HG02623 (cell line): ENCODE data around the gene ZFPM1.

Experiments used
- ATAC-seq: cut with Tn5 transposase; IDR thresholded peaks from one replicate; pipeline ENCODE4 v1.9.1; 2021; ENCODE audit warnings: moderate library complexity; ENCODE audit not compliant: unreplicated experiment

ZFPM1 gene

DNA sequence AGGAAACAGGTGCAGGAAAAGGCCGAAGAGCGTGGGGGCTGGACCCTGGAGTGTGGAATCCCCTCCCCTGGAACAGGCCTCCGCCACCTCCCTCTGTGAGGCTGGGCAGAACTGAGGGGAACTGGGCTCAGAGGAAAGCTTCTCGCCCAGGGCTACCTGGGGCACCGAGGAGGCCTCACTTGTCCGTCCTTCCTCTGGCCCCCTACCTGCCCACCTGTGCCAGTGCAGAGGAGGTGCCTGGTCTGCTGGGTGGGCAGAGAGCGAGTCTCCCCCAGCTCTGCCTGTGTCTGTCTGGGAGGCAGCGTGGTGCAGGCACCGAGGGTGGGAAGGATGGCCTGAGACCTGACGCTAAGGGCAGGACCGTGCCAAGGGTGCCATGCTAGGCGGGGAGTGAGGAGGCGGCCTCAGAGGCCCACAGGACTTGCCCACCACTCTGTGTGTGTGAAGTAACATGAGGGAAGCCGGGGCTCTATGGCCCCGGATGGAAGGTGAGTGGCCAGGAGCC lies 42.2 kb downstream of the ZFPM1 start:
- ATAC-seq = no peak

DNA sequence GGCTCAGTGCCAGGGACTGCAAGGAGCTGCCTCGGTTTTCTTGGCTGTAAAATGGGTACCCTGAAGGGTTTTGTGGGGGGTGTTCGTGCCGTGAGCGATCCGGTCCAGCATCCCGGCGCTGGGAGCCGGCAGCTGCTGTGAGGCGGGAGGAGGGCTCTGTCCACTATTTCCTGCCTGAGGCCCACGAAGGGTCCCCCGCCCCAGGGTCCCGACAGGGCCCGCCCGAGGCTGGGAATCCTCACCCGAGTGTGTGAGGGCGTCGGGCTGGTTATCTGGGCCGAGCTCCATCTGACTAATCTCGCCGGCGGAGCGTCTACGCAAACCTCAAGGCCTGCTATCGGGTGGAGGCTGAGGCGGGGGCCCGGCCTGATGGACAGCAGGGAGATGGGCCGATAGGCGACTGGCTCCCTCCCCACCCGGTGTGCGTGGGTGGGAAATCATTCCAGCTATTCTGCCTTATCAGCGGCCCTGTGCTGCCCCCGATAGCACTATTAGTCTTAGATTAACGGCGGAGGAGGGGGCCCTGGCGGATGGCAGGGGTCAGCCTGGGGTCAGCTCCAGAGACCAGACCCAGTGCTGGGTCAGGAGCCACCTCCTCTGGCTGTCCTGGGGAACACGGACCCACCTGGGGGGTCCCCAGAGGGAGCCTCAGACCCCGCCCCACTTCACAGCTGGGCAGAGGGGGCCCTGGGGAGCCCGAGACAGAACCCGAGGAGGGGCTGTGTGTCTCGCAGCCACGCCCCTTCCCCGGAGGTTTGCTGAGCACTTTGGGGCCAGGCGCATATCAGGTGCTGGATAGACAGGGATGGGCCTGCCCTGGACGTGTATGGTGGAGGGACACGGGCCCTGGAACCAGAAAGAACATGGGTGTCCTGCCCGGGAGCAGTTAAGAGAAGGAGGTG lies 44.7 kb downstream of the ZFPM1 start:
- no peak for ATAC-seq

DNA sequence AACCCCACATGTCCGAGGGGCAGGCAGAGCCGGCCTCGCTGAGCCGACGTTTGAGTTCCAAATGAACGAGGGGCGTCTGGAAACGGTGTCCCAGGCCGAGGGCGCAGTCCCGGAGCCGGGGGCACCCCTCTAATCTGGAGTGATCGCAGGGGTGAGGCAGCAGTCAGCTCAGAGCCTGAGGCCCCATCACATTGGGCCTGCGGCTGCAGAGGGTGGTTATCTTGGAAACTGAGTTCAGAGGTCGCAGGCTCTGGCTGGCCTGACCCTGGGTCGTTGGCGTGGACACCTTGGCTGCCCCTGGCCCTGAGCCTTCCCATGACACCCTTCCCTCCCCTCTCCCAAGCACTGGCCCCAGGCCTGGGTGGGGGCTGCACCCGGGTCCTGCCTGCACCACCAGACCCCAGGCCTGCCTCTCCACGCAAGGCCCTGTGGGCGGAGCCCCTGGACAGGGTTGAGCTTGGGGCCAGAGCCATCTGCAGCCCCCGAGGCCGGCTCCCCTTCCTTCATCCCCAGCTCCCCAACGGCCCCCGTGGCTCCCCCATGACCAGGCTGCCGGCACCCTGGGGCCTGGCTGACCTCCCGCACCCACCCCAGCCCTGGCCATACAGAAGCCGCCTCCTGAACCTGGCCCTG lies 45.6 kb downstream of the ZFPM1 start:
- no peak for ATAC-seq

DNA sequence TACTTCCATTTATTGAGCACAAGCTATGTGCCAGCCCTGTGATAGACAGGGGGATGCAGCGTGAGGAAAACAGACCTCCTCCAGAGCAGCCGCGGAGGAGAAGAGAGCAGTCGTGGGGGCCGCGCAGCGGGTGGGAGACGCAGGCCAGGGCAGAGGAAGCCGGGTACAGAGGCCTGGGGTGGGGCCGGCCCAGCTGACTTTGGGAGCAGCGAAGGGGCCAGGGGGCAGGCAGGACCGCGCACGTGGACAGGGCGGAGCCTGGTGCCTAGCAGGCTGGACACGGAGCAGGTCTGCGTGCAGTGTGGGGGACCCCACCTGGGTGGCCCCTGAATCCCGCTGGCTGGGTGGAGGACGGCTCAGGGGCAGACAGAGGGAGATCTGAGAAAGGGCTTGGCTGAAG lies 46.2 kb downstream of the ZFPM1 start:
- ATAC-seq = no peak

DNA sequence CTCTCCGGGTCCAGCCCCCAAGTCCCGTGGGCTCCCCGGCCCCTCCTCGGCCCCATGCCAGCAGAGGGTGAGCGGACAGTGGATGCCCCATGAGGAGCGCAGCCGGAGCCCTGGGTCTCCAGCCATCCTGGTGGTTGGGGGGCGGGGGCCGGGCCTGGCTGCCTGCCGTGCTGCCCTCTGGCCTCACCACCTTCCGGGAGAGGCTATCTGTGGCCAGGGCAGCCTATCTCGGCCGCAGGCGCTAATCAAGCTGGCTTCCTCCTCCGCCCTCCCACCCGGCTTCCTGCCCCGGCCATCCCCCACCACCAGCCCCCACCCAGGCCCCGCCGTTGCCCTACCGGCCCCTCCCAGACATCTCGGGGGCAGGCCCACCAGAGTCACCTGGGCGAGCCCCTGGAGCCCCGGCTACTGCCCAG lies 46.8 kb downstream of the ZFPM1 start:
- ATAC-seq = no peak

DNA sequence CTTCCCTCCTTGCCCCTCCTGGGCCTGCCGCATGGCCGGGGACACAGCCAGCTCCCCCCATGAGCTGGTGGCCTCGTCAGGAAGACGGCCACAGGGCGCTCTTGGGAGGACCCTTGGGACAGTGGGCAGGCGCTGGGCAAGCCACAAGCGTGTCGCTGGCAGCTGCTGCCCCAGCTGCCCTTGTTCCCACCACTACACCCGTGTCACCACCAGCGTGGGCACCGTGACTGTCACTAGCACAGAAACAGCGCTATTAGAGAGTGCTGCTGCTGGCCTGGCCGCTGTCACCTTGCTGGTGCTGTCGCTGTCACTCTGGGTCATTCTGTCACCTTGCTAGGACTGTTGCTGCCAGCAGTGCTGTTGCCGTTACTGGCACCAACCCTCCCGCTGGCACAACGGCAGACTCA lies 47.2 kb downstream of the ZFPM1 start:
- no peak for ATAC-seq

DNA sequence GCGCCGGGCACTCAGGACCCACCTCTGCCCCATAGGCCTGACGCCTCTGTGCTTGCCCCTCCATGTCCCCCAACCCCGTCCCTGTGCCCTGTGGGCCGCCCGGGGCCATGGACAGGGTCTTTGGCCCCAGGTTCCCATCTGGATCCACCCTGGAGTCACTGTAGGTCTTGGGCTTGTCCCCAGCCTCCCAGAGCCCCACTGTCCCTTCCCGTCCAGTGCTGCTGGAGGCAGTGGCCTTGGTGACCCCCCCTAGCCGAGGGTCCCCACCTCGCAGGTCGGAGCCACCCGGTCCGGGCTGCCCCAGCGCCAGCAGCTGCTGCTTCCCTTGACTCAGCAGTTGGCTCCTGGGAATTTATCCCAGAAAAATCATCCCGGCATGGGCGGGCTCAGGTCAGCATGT lies 49.3 kb downstream of the ZFPM1 start:
- ATAC-seq = no peak

DNA sequence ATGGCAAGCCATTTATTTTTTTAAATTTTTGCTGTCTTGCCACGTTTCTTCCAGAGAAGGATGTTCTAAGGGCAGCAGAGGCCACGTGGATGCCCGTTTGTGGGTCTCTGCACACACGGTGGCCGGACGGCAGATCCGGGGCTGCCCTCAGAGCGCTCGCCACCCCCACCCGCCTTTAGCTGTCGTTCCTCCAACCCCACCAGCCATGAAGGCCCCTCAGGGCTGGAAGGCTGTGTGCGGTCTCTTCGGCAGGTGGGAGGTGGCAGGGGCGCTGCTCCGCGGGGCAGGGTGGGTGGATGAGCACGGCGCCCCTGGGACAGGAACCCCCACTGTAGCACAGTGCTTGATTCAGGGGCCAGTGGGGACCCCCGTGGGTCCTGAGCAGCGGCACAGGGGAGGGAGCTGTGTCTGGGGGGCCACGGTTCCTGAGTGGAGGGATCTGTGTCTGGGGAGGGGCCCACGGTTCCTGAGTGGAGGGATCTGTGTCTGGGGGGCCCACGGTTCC lies 49.7 kb downstream of the ZFPM1 start:
- no peak for ATAC-seq

DNA sequence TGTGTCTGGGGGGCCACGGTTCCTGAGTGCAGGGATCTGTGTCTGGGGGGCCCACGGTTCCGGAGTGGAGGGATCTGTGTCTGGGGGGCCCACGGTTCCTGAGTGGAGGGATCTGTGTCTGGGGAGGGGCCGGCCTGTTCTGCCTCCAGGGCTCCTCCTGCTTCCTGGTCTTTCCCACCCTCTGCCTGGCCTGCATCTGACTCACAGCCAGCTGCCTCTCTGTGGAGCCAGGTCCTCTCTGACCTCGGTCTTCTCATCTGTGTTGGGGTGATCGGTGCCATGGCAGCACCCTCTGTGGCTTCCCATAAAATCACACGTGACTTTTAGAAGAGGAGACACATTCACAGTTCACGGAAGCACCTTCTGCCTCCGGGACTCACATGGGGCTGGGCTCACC lies 50.3 kb downstream of the ZFPM1 start:
- ATAC-seq = no peak

DNA sequence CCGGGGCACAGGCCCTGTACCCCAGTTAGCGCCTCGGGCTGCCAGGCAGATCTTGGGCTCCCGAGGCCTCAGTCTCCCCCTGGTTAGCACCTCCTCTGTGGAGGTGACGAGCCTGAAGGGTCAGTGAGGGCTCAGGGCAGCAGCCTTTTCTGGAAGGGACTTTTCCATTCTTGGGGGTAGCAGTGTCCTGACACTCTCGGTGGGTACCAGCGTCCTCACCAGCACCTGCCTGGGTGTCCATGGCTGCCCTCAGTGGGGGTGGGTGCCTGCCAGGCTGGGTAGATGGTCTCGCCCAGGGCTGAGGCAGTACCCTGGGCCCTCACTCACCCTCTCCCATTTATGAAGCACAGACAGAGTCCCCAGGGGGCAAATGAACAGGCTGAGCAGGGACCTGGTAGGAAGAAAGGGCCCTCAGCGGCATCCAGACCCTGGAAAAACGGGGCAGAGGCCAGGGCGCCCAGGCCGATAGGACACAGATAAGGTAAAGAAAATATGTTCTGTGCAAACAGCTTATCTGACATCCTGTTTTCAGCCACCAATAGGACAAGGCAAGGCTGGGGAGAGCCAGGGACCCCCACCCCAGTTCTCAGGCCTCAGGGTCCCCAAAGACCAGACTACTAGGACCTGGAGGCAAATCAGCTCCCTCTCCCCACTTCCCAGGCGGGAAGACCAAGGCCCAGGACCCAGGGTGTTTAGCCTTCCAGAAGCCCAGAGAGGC lies 50.9 kb downstream of the ZFPM1 start:
- no peak for ATAC-seq

DNA sequence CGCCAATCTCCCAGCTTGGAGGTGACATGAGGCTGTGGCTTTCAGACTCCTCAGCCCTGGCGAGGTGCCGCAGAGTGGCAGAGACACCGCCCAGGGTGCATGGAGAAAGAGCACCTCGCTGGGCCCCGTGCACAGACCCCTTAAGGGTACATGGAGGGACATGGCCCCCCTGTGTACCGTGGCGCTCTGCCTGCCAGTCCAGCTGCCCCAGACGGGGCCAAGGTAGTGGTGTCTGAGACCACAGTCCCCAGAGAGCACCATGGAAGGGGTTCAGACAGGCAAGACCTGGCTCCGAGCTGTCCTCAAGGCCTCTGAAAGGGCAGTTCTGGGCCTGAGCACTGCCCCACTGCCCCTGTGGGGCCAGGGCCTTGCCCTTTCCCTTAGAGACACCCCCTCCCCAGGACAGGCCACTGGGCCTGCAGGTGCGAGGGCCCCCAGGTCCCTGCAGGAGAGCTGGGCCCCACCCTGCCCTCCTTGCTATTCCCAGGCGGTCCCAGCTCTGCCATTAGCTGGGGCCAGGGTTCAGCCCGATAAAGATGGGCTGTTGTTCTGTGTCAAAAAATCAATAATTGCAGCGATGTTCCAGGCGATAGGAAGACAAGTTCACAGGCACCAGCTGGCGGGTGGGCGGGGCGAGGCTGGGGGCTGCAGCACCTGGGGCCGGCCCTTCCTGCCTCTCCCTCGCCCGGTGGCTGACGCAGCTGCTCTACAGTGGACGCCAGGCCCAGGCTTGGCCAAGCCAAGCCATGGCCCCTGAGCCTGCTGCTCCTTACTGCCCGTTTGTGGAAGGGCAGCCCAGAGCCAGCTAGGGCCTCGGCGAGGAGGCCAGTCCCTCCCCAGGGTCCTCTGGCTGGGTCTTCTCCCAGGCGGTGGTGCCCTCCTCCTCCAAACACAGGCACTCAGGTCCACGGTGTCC lies 51.7 kb downstream of the ZFPM1 start:
- ATAC-seq = no peak

DNA sequence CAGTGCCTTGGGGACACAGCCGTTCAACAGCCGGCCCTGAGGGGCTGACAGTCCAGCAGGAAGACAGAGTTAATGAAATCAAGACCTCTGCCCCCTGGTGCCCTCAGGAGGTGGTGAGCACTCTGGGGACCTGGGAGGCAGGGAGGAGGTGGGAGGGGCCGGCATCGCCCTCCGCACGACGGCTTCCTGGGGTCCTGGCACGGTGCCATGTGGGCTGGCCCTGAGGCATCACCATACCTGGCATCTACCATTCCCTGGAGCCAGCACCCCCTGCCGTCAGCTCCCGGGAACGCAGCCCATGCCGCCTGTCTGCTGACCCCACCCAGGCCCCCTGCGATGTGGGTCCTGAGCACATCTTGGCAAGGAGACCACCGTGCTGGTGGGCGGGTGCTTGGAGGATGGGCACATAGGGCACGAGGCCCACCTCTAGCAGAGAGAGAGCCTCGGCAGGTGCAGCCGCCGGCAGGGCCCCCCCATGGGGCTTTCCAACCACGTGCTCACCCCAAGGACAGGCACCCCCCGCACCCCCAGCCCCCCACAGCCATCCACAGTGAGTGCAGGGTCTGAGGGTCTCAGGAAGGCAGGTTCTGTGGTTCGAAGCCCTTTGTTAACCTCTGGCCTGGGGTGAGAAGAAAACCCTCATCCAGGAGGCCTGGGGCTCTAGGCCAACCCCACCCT lies 52.5 kb downstream of the ZFPM1 start:
- ATAC-seq = no peak

DNA sequence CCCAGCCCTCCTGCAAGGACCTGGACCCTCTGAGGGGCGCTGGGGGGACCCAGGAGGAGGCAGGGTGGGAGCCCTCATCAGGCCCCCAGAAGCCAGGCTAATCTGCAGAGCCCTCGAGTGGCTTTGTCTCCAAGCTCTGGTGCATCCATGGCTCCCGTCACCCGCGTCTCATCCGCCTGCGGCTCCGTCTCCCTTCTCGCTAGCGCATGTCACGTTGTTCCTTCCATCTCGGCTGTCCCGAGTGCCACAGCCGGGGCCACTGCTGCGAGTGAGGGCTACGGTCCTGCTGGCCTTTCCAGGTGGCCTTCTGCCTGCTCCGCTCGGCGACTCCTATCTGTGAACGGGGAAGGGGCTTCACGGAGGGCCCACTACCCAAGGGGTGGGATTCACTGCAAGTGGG lies 53.6 kb downstream of the ZFPM1 start:
- no peak for ATAC-seq

DNA sequence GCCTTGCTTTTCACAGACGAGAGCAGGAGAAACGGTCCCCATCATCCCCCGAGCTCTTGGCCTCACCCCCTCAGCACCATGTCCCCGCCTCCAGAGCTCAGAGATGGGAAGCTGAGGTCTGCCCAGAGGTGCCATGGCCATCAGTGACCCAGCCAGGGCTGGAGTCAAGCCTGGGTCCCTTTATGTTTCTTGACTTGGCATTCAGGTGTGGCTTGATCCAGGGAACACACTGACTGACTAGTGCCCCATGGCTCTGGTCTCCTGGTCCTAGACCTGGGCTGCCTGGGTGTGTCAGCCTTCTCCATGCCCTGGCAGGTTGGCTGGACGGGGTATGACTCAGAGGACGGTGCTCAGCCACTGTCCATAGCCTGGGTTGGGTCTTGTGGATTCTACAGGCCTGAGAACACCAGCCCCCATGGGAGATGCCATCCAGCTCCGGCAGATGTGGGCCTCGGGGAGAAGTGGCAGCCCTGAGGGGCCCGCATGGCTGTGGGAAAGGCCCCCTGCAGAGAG lies 54.2 kb downstream of the ZFPM1 start:
- no peak for ATAC-seq

DNA sequence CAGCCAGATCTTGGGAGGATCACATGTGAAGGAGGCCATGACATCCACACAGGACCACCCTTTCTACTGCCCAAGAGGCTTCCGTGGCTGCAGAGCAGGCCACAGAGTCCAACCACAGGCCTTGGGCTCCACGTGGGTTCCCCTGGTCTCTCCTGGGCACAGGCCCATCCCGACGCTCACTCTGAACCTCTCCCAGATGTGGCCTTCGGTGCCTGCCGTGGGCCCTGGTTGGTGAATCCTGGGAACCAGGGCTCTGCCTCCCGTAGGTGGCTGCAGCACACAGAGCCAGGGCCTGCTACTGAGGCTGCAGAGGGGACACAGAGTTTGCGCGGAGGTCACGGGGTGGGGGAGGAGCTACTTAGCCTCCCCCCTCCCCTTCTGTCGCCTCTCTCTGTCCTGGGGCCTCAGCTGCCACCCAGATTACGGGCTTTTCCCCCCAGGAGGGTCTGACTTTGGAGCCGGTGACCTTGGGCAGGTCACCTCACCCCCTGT lies 55.3 kb downstream of the ZFPM1 start:
- ATAC-seq = no peak

DNA sequence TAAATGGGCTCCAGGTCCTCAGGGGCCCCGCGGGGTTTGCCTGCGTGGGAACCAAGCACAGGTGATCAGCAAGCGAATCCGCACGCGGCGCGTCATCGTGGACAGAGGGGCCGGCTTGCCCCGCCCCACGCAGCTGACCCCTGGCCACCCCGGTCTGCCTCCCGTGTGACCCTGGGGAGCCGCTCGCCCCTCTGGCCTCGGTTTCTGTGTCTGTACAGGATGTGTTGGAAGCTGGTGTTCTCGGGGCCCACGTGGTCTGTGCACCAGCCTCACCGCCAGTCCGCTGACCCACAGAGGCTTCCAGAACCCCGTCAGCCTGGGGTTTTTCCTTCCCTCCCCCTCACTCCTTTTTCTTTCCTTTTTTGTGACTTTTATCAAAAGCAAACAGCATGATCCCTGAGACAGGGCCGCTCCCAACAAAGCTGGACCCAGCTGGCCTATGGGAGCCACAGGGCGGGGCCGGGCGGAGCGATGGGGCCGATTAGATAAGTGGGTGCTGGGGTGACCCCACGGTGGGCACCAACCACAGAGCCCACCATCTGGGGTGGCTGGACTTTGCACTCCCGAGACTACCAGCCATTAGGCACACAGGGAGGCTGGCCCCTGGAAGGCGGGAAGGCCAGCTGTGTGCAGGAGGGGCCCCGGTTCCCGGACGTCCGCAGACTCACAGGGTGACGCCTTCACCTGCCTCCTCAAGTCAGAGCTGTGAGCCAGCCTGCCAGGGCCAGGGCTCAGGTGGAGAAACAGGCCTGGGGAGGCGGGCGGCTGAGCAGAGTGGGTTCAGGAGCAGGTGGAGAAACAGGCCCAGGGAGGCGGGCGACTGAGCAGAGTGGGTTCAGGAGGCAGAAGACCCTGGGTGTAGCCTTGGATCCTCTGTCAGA lies 56.0 kb downstream of the ZFPM1 start:
- ATAC-seq = no peak

DNA sequence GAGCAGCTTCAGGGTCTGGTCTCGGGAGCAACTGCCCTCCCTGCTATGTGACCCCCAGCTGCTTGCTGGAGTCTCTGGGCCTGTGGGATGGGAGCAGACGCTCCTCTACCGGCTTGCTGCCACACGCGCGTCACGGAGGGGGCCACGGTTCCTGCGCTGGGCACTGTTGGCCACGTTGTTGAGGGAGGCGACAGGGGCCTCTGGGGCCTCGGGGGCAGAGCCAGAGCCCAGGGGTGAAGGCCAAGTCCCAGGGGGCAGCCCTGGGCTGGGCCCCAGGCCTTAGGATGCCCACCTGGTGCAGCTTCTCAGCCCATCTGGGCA lies 56.6 kb downstream of the ZFPM1 start:
- ATAC-seq = no peak

DNA sequence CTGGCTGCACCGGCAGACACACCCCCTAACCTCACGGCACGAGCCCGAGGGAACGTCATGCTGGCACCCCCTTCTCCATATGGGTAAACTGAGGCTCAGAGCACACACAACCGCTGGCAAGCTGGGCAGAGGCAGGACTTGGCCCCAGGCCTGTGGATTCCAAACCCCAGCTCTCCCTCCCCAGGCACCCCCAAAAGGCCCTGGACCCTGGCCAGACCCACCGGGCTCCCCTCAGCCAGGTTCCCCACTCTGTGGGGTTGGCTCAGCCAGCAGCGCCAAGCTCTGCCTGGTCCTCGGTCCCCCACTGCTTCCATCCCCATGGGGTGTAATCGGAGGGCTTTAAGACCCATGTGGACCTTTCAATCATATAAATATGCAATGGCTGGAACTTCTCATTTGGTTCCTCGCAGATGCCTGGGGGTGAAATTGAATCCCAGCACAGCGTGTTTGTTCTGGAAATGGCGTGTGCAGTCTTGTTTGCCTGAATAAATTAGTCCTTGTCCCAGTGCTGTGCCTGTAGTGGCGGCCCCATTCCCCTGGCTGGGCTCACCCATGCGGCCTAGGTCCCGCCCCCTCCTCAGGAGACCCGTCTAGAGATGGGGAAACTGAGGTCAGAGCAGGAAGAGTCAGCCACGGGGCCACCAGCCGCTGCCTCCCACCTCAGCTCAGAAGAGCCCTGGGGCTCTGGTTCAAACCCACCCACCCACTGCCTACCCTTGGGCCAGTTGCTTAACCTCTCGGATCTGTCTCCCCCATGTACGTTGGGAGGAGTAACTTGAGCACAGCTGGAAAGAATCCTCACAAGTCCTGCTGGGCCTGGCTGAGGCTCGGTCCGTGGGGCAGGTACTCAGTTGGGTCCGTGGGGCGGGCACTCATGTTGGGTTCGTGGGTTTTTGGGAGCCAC lies 57.3 kb downstream of the ZFPM1 start:
- ATAC-seq = no peak
